ENCODE results near the gene TCF4.

- TF ChIP-seq CTCF (IDR thresholded peaks at IDR 0.05; ENCODE audit: insufficient read depth, low read depth, low read length) (no peak), EZH2 (IDR thresholded peaks at IDR 0.05; ENCODE audit: insufficient read depth, low read length) (no peak)
Observed at GRCh38 chr18:55475467-55475866, 112.5 kb downstream of the TCF4 start.
